NCI-H1092 treated with DMSO at 0.1 percent for 48 hours (cell line): ENCODE results near the gene ITGA6.

ENCODE experiments used
- DNase-seq: peaks from one replicate; lab custom pipeline; 2025; lab: John Stamatoyannopoulos, UW

Gene ITGA6

DNA sequence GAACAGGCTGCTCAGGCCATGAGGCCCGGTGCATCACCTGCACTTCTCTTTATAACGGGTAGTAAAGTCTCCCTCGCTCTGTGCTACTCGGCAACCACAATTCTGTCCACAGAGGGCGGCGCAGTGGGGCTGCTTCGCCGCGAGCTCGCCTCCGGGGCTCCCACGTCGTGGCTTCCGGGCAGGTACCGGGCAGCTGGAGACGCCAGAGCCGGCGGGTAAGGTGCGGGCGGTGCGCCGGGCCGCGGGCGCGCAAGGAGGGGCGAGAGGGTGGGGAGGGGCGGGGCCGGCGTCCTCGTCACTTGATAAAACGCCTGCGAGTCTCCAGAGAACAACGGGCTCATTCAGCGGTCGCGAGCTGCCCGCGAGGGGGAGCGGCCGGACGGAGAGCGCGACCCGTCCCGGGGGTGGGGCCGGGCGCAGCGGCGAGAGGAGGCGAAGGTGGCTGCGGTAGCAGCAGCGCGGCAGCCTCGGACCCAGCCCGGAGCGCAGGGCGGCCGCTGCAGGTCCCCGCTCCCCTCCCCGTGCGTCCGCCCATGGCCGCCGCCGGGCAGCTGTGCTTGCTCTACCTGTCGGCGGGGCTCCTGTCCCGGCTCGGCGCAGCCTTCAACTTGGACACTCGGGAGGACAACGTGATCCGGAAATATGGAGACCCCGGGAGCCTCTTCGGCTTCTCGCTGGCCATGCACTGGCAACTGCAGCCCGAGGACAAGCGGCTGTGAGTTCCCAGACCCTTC, at the start of gene ITGA6:
Gene ITGA6 (plus strand): TSS at position 331 of the 734 bp plus-strand sequence.
- DNase-seq: peak; percentile 39

DNA sequence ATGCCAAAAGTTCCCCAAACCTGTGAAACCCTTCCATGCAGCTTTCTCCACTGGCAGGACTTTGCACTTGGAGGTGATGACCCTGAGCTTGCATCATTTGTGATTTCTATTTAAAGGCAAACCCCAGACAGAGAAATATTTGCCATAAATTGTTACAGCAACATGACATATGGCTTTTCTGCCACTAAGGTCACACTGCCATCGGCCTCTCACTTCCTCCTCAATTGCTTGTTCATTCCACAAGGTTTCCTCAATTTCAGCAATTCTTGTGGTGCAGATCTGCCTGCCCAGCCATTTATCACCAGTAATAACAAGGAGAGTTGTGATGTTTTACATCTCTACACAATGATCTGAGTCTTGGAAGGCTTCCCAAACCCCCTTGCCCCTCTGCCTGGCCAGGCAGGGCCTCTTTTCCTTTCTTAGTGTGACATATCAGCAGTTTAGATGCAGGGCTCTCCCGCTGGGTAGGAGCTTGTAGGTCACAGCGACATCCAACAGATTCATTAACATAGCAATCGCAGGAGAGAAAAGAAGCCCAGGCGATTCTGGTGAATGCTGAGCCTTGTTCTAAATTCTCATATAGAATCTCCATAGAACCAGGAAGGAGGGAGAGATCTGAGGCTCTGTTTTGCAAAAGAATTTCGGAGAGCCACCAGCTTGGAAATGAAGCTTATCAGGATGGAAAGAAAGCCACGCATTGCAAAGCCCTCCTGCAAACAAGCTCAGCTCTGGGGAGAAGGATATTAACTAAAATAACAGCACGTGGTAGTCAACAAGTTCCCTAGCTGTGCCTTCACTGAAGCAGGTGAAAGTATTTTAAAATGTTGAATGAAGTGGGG, 46.7 kb upstream of the ITGA6 start:
- DNase-seq: no peak

DNA sequence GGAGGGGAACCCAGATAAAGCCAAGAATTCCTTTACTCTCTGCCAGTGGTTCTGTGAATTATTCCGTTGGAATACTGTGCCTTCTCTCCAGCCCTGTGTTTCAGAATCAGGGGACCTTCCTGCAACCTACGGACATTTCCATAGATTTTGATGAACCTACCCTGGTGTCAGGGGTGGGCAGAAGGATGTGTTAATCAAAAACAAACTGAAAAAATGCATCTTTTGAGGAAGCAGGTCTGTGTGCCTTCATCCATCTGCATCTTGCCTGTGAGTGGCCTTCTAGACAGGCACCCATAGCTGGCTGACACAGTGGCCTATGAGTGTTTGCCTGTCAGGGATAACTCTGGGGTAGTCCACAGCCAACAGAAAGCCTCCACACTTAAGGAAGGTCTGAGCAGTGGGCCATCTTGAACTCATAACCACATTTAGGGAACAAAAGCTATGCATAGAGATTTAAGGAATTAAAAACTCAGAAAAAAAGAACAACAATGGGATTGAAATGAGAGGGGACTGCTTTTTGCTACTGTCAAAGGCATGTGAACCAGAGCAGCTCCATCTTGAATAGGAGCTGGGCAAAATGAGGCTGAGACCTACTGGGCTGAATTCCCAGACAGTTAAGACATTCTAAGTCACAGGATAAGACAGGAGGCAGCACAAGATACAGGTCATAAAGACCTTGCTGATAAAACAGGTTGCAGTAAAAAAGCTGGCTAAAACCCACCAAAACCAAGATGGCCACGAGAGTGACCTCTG, 45.9 kb upstream of the ITGA6 start:
- no peak for DNase-seq

GRCh38 chr2:172387361-172387760, 40.0 kb upstream of the ITGA6 start:
- no peak for DNase-seq

DNA sequence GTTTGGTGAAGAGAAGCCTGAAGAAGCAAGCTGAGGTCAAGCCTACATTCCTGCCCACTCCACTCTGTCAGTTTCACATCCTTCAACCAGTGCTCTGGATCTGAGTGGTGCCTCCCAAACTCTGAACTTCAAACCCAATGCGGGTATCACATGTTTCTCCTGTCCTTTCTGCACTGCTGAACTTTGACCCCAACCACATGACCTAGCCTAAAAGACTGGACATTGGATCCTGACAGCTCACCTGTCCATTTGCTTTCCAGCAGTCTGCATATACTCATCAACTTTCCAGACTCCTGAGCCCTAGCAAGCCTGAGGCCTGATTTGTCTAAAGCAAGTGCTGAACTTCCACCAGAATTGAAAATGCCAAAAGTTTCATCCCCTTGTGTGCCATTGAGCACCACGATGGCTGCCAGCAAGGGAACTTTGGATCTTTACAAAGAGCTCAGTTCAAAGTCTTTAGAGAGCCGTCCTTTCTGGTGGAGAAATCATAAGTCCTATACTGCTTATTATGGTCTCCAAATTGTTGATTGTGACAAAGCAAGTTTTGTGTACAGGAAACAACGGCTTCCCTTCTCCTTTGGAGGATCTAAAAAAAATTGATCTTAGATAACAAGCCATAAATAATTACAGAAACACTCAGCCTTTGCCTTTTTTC, 37.6 kb upstream of the ITGA6 start:
- no peak for DNase-seq

- DNase-seq: no peak
These were observed 33.4 kb upstream of the ITGA6 start for GRCh38 chr2:172394002-172394401.

GRCh38 chr2:172395503-172395902, 31.9 kb upstream of the ITGA6 start:
- DNase-seq: no peak

- no peak for DNase-seq
These were observed 30.1 kb upstream of the ITGA6 start for GRCh38 chr2:172397148-172397834.

GRCh38 chr2:172398440-172398839, 28.9 kb upstream of the ITGA6 start:
- no peak for DNase-seq

DNA sequence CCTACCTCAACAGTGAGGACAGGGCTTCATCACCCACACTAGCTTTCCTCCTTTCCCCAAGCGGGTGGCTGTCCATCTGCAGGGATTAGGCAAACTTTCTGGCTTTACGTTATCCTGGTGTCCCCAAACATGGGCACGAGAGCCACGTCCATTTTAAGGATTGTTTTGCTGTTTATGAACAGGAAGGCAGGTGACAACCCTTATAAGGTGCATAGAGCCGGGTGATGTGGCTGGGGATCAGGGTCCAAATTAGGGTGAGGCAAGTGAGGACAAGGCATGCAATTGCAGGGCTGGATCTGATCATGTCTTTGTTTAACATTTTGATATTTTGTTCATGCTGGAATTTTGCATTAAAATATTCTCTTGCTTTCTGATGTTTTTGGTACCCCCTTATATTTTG, 27.6 kb upstream of the ITGA6 start:
- no peak for DNase-seq

DNA sequence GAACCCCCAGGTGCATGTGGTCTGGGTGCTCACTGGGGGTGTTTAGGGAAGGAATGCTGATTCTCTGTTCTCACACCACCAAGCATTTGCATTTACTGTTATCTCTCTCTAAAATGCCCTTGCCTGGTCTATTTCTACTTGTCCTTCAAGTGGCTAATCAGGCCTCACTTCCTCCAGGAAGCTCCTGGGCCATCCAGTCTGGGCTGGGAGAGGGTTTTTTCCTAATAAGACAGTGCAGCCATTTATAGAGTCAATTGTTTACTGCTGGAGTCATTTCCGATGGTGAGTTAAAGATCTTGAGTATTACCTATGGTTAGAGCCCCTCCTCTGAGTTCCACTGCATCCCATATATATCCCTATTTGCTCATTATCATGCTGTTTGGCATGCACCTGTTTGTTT, 25.2 kb upstream of the ITGA6 start:
- DNase-seq: no peak

GRCh38 chr2:172403402-172403801, 24.0 kb upstream of the ITGA6 start:
- no peak for DNase-seq

GRCh38 chr2:172403881-172404468, 23.4 kb upstream of the ITGA6 start:
- no peak for DNase-seq

DNA sequence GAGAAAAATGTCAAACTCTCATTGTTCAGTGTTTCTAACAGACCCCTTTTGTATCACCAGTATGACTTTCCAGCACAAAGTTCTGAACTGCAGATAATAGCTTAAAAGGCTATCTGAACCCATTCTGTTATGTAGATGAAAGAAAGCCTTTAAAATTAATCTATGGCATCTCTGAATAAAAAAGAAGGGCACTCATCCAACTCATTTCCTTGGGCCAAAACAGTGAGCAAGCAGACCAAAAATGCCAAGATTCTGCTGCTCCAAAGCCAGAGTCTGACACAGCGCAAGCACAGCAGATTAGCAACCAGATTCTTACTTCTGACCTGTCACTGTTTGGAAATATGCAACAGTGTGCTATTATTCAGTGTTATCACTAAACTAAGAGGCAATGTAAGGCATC, 22.6 kb upstream of the ITGA6 start:
- no peak for DNase-seq

DNA sequence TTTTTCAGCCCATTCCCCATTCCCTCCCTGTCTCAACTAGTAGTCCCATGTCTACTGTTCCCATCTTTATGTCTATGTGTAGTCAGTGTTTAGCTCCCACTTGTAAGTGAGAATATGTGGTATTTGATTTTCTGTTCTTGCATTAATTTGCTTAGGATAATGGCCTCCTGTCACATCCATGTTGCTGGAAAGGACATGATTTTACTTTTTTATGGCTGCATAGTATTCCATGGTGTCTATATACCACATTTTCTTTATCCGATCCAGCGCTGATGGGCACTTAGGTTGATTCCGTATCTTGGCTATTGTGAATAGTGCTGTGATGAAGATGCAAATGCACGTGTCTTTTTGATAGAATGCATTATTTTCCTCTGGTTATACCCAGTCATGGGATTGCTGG, 21.7 kb upstream of the ITGA6 start:
- DNase-seq: no peak

DNA sequence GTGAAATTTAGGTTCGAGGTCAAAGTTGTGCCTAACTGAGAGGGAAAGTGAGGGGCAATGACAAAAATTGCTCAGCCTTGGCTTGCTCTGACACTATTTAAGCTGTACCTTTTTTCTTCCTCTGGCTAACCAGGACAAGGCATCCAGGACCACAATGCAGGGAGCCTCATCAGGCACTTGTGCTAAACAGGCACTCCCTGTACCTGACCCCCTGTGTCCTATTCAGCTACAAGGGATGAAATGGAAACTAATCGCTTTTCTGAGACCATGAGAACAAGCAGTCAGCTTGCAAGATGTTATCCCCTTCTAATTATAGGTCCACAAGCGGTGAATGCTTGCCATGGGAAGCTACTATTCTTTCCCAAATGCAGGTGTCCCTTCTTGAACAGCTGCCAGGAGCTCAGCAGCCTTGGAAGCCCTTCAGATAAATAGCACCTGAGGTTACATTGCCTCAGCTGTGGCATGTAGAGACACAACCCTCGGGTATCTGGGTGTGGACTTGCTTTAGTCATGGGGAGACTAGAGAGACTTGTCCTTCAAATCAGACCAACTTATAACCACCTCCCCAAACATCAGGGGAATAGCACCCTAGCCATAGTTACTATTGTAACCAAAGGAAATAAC, 19.1 kb upstream of the ITGA6 start:
- DNase-seq: peak; percentile 55

GRCh38 chr2:172409042-172409441, 18.3 kb upstream of the ITGA6 start:
- no peak for DNase-seq

- peak; percentile 21 for DNase-seq
These were observed 14.3 kb upstream of the ITGA6 start for GRCh38 chr2:172412984-172413492.

- no peak for DNase-seq
These were observed 12.1 kb upstream of the ITGA6 start for GRCh38 chr2:172415157-172415864.

GRCh38 chr2:172415865-172416183, 11.6 kb upstream of the ITGA6 start:
- no peak for DNase-seq
